ENCODE results near the gene DIS3L. TPM values are rescaled to one million over a fixed set of nuclear protein-coding genes. Genes with fewer than 3 reads are reported as not detected.

DIS3L gene
- total RNA-seq, 1 donor from 2014 or later = 12.4 TPM

DNA sequence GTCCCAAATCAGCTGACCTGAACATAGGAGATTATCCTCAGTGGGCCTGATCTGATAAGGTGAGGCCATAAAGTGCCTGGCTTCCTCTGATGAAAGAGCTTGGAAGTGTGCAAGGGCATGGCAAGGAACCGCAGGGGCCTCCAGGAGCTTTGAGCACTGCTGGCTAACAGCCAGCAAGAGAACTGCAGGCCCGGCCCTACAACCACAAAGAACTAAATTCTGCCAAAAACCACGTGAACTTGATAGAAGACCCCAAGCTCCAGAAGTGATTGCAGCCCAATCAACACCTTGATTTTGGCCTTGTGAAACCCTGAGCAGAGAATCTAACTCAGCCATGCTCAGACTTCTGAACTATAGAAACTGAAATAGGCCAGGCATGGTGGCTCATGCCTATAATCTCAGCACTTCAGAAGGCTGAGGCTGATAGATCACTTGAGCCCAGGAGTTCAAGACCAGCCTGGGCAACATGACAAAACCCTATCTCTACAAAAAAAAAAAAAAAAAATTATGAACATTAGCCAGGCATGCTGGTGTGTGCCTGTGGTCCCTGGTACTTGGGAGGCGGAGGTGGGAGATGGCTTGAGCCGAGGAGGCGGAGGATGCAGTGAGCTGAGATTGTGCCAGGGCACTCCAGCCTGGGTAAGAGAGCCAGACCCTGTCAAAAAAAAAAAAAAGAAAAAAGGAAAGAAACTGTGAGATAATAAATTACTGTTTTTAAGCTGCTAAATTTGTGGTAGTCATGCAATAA, 7.7 kb upstream of the DIS3L start:
- no peak for DNase-seq (ENCODE audit: low read depth)
- Histone ChIP-seq H3K4me3 (ENCODE audit: low read depth, low read length) (no peak overlapping the region), H3K27me3 (ENCODE audit: control insufficient read depth, insufficient read depth, low read length) (peaks cover 3% of the 10 kb centered on the region), H3K36me3 (ENCODE audit: control insufficient read depth, insufficient read depth, low read length) (no peaks in the 10 kb centered on the region)
- no peak for TF ChIP-seq CTCF (IDR thresholded peaks at IDR 0.05; ENCODE audit: insufficient read depth, low read length, poor library complexity, severe bottlenecking)

GRCh38 chr15:66287461-66288057, 5.8 kb upstream of the DIS3L start:
- TF ChIP-seq CTCF (IDR thresholded peaks at IDR 0.05; ENCODE audit: insufficient read depth, low read length, poor library complexity, severe bottlenecking) = peak; percentile 46
- H3K27me3 ChIP-seq (ENCODE audit: control insufficient read depth, insufficient read depth, low read length) = no peaks in the 10 kb centered on the region
- no peak for DNase-seq (ENCODE audit: low read depth)

GRCh38 chr15:66288093-66288492, 5.3 kb upstream of the DIS3L start:
- no peak for TF ChIP-seq CTCF (IDR thresholded peaks at IDR 0.05; ENCODE audit: insufficient read depth, low read length, poor library complexity, severe bottlenecking)
- Histone ChIP-seq H3K4me3 (ENCODE audit: low read depth, low read length) (no peak overlapping the region), H3K27me3 (ENCODE audit: control insufficient read depth, insufficient read depth, low read length) (no peaks in the 10 kb centered on the region)

More at GRCh38 chr15:66287461-66288057, 5.8 kb upstream of the DIS3L start:
- H3K4me3 ChIP-seq (ENCODE audit: low read depth, low read length) = no peak overlapping the region
- no peaks in the 10 kb centered on the region for H3K36me3 ChIP-seq (ENCODE audit: control insufficient read depth, insufficient read depth, low read length)

GRCh38 chr15:66288551-66289185, 4.7 kb upstream of the DIS3L start:
- Histone ChIP-seq H3K4me3 (ENCODE audit: low read depth, low read length) (no peak overlapping the region), H3K27me3 (ENCODE audit: control insufficient read depth, insufficient read depth, low read length) (no peaks in the 10 kb centered on the region), H3K36me3 (ENCODE audit: control insufficient read depth, insufficient read depth, low read length) (no peaks in the 10 kb centered on the region)
- no peak for TF ChIP-seq CTCF (IDR thresholded peaks at IDR 0.05; ENCODE audit: insufficient read depth, low read length, poor library complexity, severe bottlenecking)
- DNase-seq (ENCODE audit: low read depth) = no peak

More at GRCh38 chr15:66288093-66288492, 5.3 kb upstream of the DIS3L start:
- DNase-seq (ENCODE audit: low read depth) = no peak
- H3K36me3 ChIP-seq (ENCODE audit: control insufficient read depth, insufficient read depth, low read length) = no peaks in the 10 kb centered on the region

GRCh38 chr15:66290007-66290406, 3.4 kb upstream of the DIS3L start:
- no peak overlapping the region for H3K4me3 ChIP-seq (ENCODE audit: low read depth, low read length)
- no peak for DNase-seq (ENCODE audit: low read depth)
- no peak for TF ChIP-seq CTCF (IDR thresholded peaks at IDR 0.05; ENCODE audit: insufficient read depth, low read length, poor library complexity, severe bottlenecking)

More at GRCh38 chr15:66290007-66290406, 3.4 kb upstream of the DIS3L start:
- H3K36me3 ChIP-seq (ENCODE audit: control insufficient read depth, insufficient read depth, low read length) = no peaks in the 10 kb centered on the region
- H3K27me3 ChIP-seq (ENCODE audit: control insufficient read depth, insufficient read depth, low read length) = no peaks in the 10 kb centered on the region

Measured in kidney epithelial cell (primary cell).